GM18517 (cell line): ENCODE measurements around the gene THAP5.

Experiments used
- ATAC-seq: cut with Tn5 transposase; IDR thresholded peaks from one replicate; pipeline ENCODE4 v1.9.1; 2021; ENCODE audit warnings: mild to moderate bottlenecking, moderate library complexity; ENCODE audit not compliant: unreplicated experiment

Gene THAP5

GRCh38 chr7:108569381-108570145, at the start of gene THAP5, which contains the start of gene DNAJB9:
Gene THAP5, minus strand, starts transcription at chr7:108569706. Its CDS starts 137 bp downstream, at chr7:108569569.
Gene DNAJB9, plus strand, starts transcription at chr7:108569874. Its CDS starts 1,853 bp downstream, at chr7:108571727.
- ATAC-seq, result peak; percentile 94

- ATAC-seq, result no peak
These were observed 48.5 kb upstream of the THAP5 start for GRCh38 chr7:108618056-108618455.

GRCh38 chr7:108614896-108615295, 45.4 kb upstream of the THAP5 start:
- ATAC-seq, result no peak

GRCh38 chr7:108613949-108614381, 44.5 kb upstream of the THAP5 start:
- ATAC-seq, result no peak

GRCh38 chr7:108613147-108613948, 43.8 kb upstream of the THAP5 start:
- peak; percentile 83 for ATAC-seq

- ATAC-seq, result no peak
These were observed 41.8 kb upstream of the THAP5 start for GRCh38 chr7:108611268-108611667.

- no peak for ATAC-seq
These were observed 40.1 kb upstream of the THAP5 start for GRCh38 chr7:108609643-108610042.

GRCh38 chr7:108605559-108606201, 36.2 kb upstream of the THAP5 start:
- no peak for ATAC-seq

GRCh38 chr7:108604307-108605077, 35.0 kb upstream of the THAP5 start:
- no peak for ATAC-seq

GRCh38 chr7:108603656-108604306, 34.3 kb upstream of the THAP5 start:
- no peak for ATAC-seq

- ATAC-seq, result no peak
These were observed 30.9 kb upstream of the THAP5 start for GRCh38 chr7:108600399-108600798.

GRCh38 chr7:108598914-108599580, 29.5 kb upstream of the THAP5 start:
- no peak for ATAC-seq

- ATAC-seq, result no peak
These were observed 28.6 kb upstream of the THAP5 start for GRCh38 chr7:108598153-108598552.

- no peak for ATAC-seq
These were observed 27.1 kb upstream of the THAP5 start for GRCh38 chr7:108596560-108596959.

GRCh38 chr7:108592646-108593201, 23.2 kb upstream of the THAP5 start:
- no peak for ATAC-seq

GRCh38 chr7:108590606-108591005, 21.1 kb upstream of the THAP5 start:
- ATAC-seq, result no peak

GRCh38 chr7:108589874-108590273, 20.4 kb upstream of the THAP5 start:
- no peak for ATAC-seq

GRCh38 chr7:108589199-108589598, 19.7 kb upstream of the THAP5 start:
- ATAC-seq, result no peak

- no peak for ATAC-seq
These were observed 16.8 kb upstream of the THAP5 start for GRCh38 chr7:108586274-108586710.
